IMR-90 (cell line): Measurements from ENCODE around the gene EFCC1. TPM values are rescaled to one million over a fixed set of nuclear protein-coding genes. Genes with fewer than 3 reads are reported as not detected.

Experiments used
- ATAC-seq: fragments of 200-7000 bp; cut with Tn5 transposase; 2 replicates; pipeline ENCODE4 v1.9.1; 2020; ENCODE audit warnings: low read depth, mild to moderate bottlenecking, moderate library complexity
- BruUV-seq: library from RNA; stranded (reverse); fragments of 400-500 nt; replicated peaks from 2 replicates; lab custom pipeline; 2021; lab: Mats Ljungman, UMichigan
- CTCF ChIA-PET: fragments of 300-600 bp; formaldehyde crosslinking; extraction: SDS; loops from one replicate; lab custom pipeline; 2021; ENCODE audit warnings: antibody characterized with exemption; lab: Yijun Ruan, JAX
- POLR2A ChIA-PET: fragments of 300-600 bp; sonication (Branson Sonifier 250); formaldehyde crosslinking; loops from one replicate; lab custom pipeline; 2022; ENCODE audit warnings: antibody characterized with exemption; ENCODE audit not compliant: unreplicated experiment; lab: Charles Lee
- DNase-seq: peaks from one replicate; pipeline ENCODE4 v3.0.0; 2013
- H2AFZ ChIP-seq: replicated peaks from 2 replicates; pipeline ENCODE3; 2013; ENCODE audit warnings: low read length, mild to moderate bottlenecking; ENCODE audit not compliant: poor library complexity
- H2AK5ac ChIP-seq: 2 replicates; pipeline ENCODE4 v1.6.1; 2013; ENCODE audit warnings: low read depth, low read length, inconsistent platforms
- H2AK9ac ChIP-seq: replicated peaks from 2 replicates; pipeline ENCODE3; 2013; ENCODE audit warnings: mild to moderate bottlenecking, low read depth, low read length, moderate library complexity; ENCODE audit not compliant: poor library complexity
- H2BK120ac ChIP-seq: 2 replicates; pipeline ENCODE4 v1.6.1; 2013; ENCODE audit warnings: low read depth, low read length, inconsistent platforms
- H2BK15ac ChIP-seq: 3 replicates; pipeline ENCODE4 v1.6.1; 2013; ENCODE audit warnings: low read depth, low read length, inconsistent platforms
- H2BK20ac ChIP-seq: 2 replicates; pipeline ENCODE4 v1.6.1; 2013; ENCODE audit warnings: low read depth, mild to moderate bottlenecking, inconsistent platforms, low read length, moderate library complexity
- H2BK5ac ChIP-seq: 2 replicates; pipeline ENCODE4 v1.6.1; 2013; ENCODE audit warnings: mild to moderate bottlenecking, low read depth, low read length, inconsistent platforms; ENCODE audit not compliant: poor library complexity, severe bottlenecking
- H3K14ac ChIP-seq: replicated peaks from 2 replicates; pipeline ENCODE4 v1.6.1; 2013; ENCODE audit warnings: low read depth, low read length, inconsistent platforms
- H3K18ac ChIP-seq: 2 replicates; pipeline ENCODE4 v1.6.1; 2013; ENCODE audit warnings: low read depth, low read length, control low read depth
- H3K23ac ChIP-seq: 2 replicates; pipeline ENCODE4 v1.6.1; 2013; ENCODE audit warnings: low read depth, low read length, inconsistent platforms
- H3K27ac ChIP-seq: 2 replicates; pipeline ENCODE4 v1.5.1; 2013; ENCODE audit warnings: mild to moderate bottlenecking, control low read depth, low read length; ENCODE audit not compliant: insufficient read depth
- H3K27me3 ChIP-seq: 2 replicates; pipeline ENCODE4 v1.6.1; 2013; ENCODE audit warnings: low read length; ENCODE audit not compliant: control insufficient read depth, insufficient read depth
- H3K36me3 ChIP-seq: 2 replicates; pipeline ENCODE4 v1.6.1; 2013; ENCODE audit warnings: low read length, mixed read lengths; ENCODE audit not compliant: control insufficient read depth, insufficient read depth
- H3K4ac ChIP-seq: 2 replicates; pipeline ENCODE4 v1.6.1; 2013; ENCODE audit warnings: low read depth, low read length, inconsistent platforms
- H3K4me1 ChIP-seq: 2 replicates; pipeline ENCODE4 v1.6.1; 2013; ENCODE audit warnings: low read length, mixed read lengths; ENCODE audit not compliant: control insufficient read depth, insufficient read depth
- H3K4me2 ChIP-seq: 2 replicates; pipeline ENCODE4 v1.6.1; 2013; ENCODE audit warnings: low read depth, mild to moderate bottlenecking, control low read depth, low read length, moderate library complexity
- H3K4me3 ChIP-seq: 2 replicates; pipeline ENCODE4 v1.5.1; 2013; ENCODE audit warnings: low read depth, mild to moderate bottlenecking, control low read depth, low read length, moderate library complexity; ENCODE audit not compliant: insufficient read depth
- H3K56ac ChIP-seq: 2 replicates; pipeline ENCODE4 v1.6.1; 2013; ENCODE audit warnings: low read length, inconsistent platforms; ENCODE audit not compliant: insufficient read depth; ENCODE audit errors: extremely low read depth
- H3K79me1 ChIP-seq, 2 experiments: 2 replicates each; pipeline ENCODE4 v1.6.1; 2013; ENCODE audit warnings: low read length in 2 of 2, inconsistent platforms in 1 of 2, low read depth in 1 of 2
- H3K9ac ChIP-seq: 2 replicates; pipeline ENCODE4 v1.6.1; 2013; ENCODE audit warnings: low read depth, low read length, control low read depth
- H3K9me1 ChIP-seq: 2 replicates; pipeline ENCODE4 v1.6.1; 2013; ENCODE audit warnings: low read length, inconsistent platforms; ENCODE audit not compliant: insufficient read depth
- H3K9me3 ChIP-seq: 2 replicates; pipeline ENCODE4 v1.6.1; 2013; ENCODE audit warnings: low read length; ENCODE audit not compliant: control insufficient read depth, insufficient read depth
- H4K20me1 ChIP-seq: 2 replicates; pipeline ENCODE4 v1.6.1; 2013; ENCODE audit warnings: low read length, inconsistent platforms; ENCODE audit not compliant: insufficient read depth
- H4K5ac ChIP-seq: 2 replicates; pipeline ENCODE4 v1.6.1; 2013; ENCODE audit warnings: mild to moderate bottlenecking, low read depth, low read length, control low read depth
- H4K8ac ChIP-seq, 2 experiments: 2 replicates each; pipeline ENCODE4 v1.6.1; 2013; ENCODE audit warnings: low read depth in 2 of 2, low read length in 2 of 2, control low read depth in 1 of 2, inconsistent platforms in 1 of 2
- H4K91ac ChIP-seq: 2 replicates; pipeline ENCODE4 v1.6.1; 2013; ENCODE audit warnings: low read depth, low read length, inconsistent platforms; ENCODE audit not compliant: insufficient read depth
- CEBPB ChIP-seq: IDR thresholded peaks from 2 replicates; pipeline ENCODE4 v1.6.1; 2012; ENCODE audit warnings: low read depth, low read length, improper control_type of control experiment
- WGBS, 2 experiments: methylation state at CpG; one replicate each; pipeline versions ENCODE4 v1.1.5 to v1.1.7; 2013; ENCODE audit warnings: missing lambda C conversion rate in 2 of 2; ENCODE audit not compliant: insufficient read length in 1 of 2; ENCODE audit errors: extremely low coverage in 2 of 2; 5-methylcytosine and 5-hydroxymethylcytosine counted together
- dilution Hi-C: fragments of 300-500 bp; cut with HindIII; formaldehyde crosslinking; loops from one replicate; pipeline ENCODE4 v1.14.3; 2018; ENCODE audit warnings: low sequenced_read_pairs; ENCODE audit not compliant: unreplicated experiment
- in situ Hi-C: fragments of 300-500 bp; cut with MboI; formaldehyde crosslinking; loops from 3 replicates; pipeline ENCODE4 v1.14.3; 2019; ENCODE audit warnings: low sequenced_read_pairs, inconsistent platforms, mixed read lengths
- intact Hi-C: fragments of 100-400 bp; cut with micrococcal nuclease; formaldehyde crosslinking; loops from 2 replicates; pipeline ENCODE4 v1.10.0; 2022
- polyA plus RNA-seq, 3 experiments: library from polyadenylated mRNA; depleted of rRNA; stranded (reverse); fragments of >200 nt; gene quantifications; 2 replicates each; pipeline ENCODE4 v1.2.3, GENCODE V29; 2012; ENCODE audit warnings: low replicate concordance in 1 of 3
- total RNA-seq: library from RNA; depleted of rRNA; stranded (reverse); fragments of >200 nt; gene quantifications from 2 replicates; pipeline ENCODE4 v1.2.3, GENCODE V29; 2012

EFCC1 gene
- total and polyA plus RNA-seq, 2 of the 4 experiments (the other 2 are of a cell fraction) = not detected

GRCh38 chr3:129035360-129036221 lies 34.5 kb downstream of the EFCC1 start:
- no peak overlapping the region for H3K9ac ChIP-seq
- no peak overlapping the region for H3K23ac ChIP-seq
- intact Hi-C loops = no loop called here
- no peaks in the 10 kb centered on the region for H3K9me1 ChIP-seq
- BruUV-seq = no TSS peak
- H3K4me2 ChIP-seq = no peak overlapping the region
- in situ Hi-C loops = no loop called here
- POLR2A ChIA-PET = no interaction called here
- no peak overlapping the region for H3K14ac ChIP-seq
- no peak overlapping the region for H4K91ac ChIP-seq
- H2AK9ac ChIP-seq = no peak overlapping the region
- H3K4me1 ChIP-seq = peaks cover 2% of the 10 kb centered on the region; the same call in 1 of the 2 replicates
- no peak overlapping the region for H4K5ac ChIP-seq
- no peaks in the 10 kb centered on the region for H3K36me3 ChIP-seq
- no peak for DNase-seq
- peaks cover 5% of the 10 kb centered on the region; the same call in 1 of the 2 replicates for H4K20me1 ChIP-seq
- ATAC-seq = 0 out of 2 replicates have a peak, but pooled peaks have one; percentile 29
- no peak overlapping the region for H3K27ac ChIP-seq
- no peak overlapping the region for H3K56ac ChIP-seq
- CTCF ChIA-PET = interaction anchor here (1.6 kb wide), 1 partner anchor 16 kb away, joined by 4 read pairs; no protein-coding TSS in a partner anchor
- no peak overlapping the region for H2BK5ac ChIP-seq
- no peak overlapping the region for H2AFZ ChIP-seq
- dilution Hi-C loops = no loop called here
- H2AK5ac ChIP-seq = no peak overlapping the region
- no peak overlapping the region for H4K8ac ChIP-seq
- TF ChIP-seq CEBPB = no peak
- H3K79me1 ChIP-seq = no peaks in the 10 kb centered on the region
- no peak overlapping the region for H2BK120ac ChIP-seq
- no peak overlapping the region for H2BK20ac ChIP-seq
- no peak overlapping the region for H2BK15ac ChIP-seq
- 80% methylated on average over 2 of the region's 11 CpGs; no CpG with 5 or more reads in 1 of the 2 experiments for WGBS, 2 experiments
- H3K27me3 ChIP-seq = peaks cover 44% of the 10 kb centered on the region; the same call in 1 of the 2 replicates
- no peak overlapping the region for H3K4me3 ChIP-seq
- no peaks in the 10 kb centered on the region; the same call in 1 of the 2 replicates for H3K9me3 ChIP-seq
- no peak overlapping the region for H3K18ac ChIP-seq
- H3K4ac ChIP-seq = no peak overlapping the region
